Measurements from ENCODE around the gene TTYH3. TPM values are rescaled to one million over a fixed set of nuclear protein-coding genes. Genes with fewer than 3 reads are reported as not detected.

TTYH3 gene
- total RNA-seq, 1 experiment from 2014 or later, result 187 TPM

- no peak for TF ChIP-seq CTCF (IDR thresholded peaks at IDR 0.05; ENCODE audit: unreplicated experiment)
- no peaks in the 10 kb centered on the region for H3K27me3 Mint-ChIP-seq (ENCODE audit: unreplicated experiment)
- no TSS peak for BruUV-seq (replicated peaks)
- H3K27ac Mint-ChIP-seq (ENCODE audit: unreplicated experiment), result peak overlapping the region; percentile 27
- CTCF ChIA-PET, result interaction anchor here (0.6 to 1.1 kb wide), 2 partner anchors 202 to 208 kb away, joined by 4 to 7 read pairs; no protein-coding TSS in a partner anchor
- DNase-seq, result no peak
- H3K4me3 Mint-ChIP-seq (ENCODE audit: low read depth, unreplicated experiment), result no peak overlapping the region
- intact Hi-C loops (cut with micrococcal nuclease; ENCODE audit: unreplicated experiment), result no loop called here
- H3K9me3 Mint-ChIP-seq (ENCODE audit: low read depth, unreplicated experiment), result no peaks in the 10 kb centered on the region
- H3K4me1 Mint-ChIP-seq (ENCODE audit: low read depth, unreplicated experiment), result no peaks in the 10 kb centered on the region
- peaks cover 44% of the 10 kb centered on the region for H3K36me3 Mint-ChIP-seq (ENCODE audit: insufficient read depth, unreplicated experiment)
Observed at GRCh38 chr7:2658941-2659340, 27.2 kb downstream of the TTYH3 start.

GRCh38 chr7:2659556-2660358 lies 28.0 kb downstream of the TTYH3 start:
- no peak overlapping the region for H3K4me3 Mint-ChIP-seq (ENCODE audit: low read depth, unreplicated experiment)
- CTCF ChIA-PET, result interaction anchor here (0.6 to 1.1 kb wide), 3 partner anchors 11 to 208 kb away, joined by 4 to 7 read pairs (median 7); no protein-coding TSS in a partner anchor
- no peak for DNase-seq
- H3K27ac Mint-ChIP-seq (ENCODE audit: unreplicated experiment), result peak overlapping the region; percentile 27
- BruUV-seq (replicated peaks), result no TSS peak
- H3K27me3 Mint-ChIP-seq (ENCODE audit: unreplicated experiment), result no peaks in the 10 kb centered on the region
- no peak for TF ChIP-seq CTCF (IDR thresholded peaks at IDR 0.05; ENCODE audit: unreplicated experiment)
- no peaks in the 10 kb centered on the region for H3K9me3 Mint-ChIP-seq (ENCODE audit: low read depth, unreplicated experiment)
- intact Hi-C loops (cut with micrococcal nuclease; ENCODE audit: unreplicated experiment), result no loop called here
- H3K36me3 Mint-ChIP-seq (ENCODE audit: insufficient read depth, unreplicated experiment), result peaks cover 50% of the 10 kb centered on the region
- H3K4me1 Mint-ChIP-seq (ENCODE audit: low read depth, unreplicated experiment), result no peaks in the 10 kb centered on the region

- TF ChIP-seq CTCF (IDR thresholded peaks at IDR 0.05; ENCODE audit: unreplicated experiment), result peak; percentile 51
- Mint-ChIP-seq H3K9me3 (ENCODE audit: low read depth, unreplicated experiment) (no peaks in the 10 kb centered on the region), H3K27me3 (ENCODE audit: unreplicated experiment) (peaks cover 6% of the 10 kb centered on the region), H3K36me3 (ENCODE audit: insufficient read depth, unreplicated experiment) (peaks cover 52% of the 10 kb centered on the region), H3K27ac (ENCODE audit: unreplicated experiment) (no peak overlapping the region), H3K4me1 (ENCODE audit: low read depth, unreplicated experiment) (no peaks in the 10 kb centered on the region), H3K4me3 (ENCODE audit: low read depth, unreplicated experiment) (no peak overlapping the region)
- CTCF ChIA-PET, result interaction anchor here (0.6 to 0.7 kb wide), 3 partner anchors 12 to 1085 kb away, joined by 3 to 7 read pairs (median 4); no protein-coding TSS in a partner anchor
- intact Hi-C loops (cut with micrococcal nuclease; ENCODE audit: unreplicated experiment), result no loop called here
- DNase-seq, result no peak
- BruUV-seq (replicated peaks), result no TSS peak
Observed at GRCh38 chr7:2660359-2661095, 28.7 kb downstream of the TTYH3 start.

GRCh38 chr7:2661096-2661449 lies 29.3 kb downstream of the TTYH3 start:
- TF ChIP-seq CTCF (IDR thresholded peaks at IDR 0.05; ENCODE audit: unreplicated experiment), result peak; percentile 9
- Mint-ChIP-seq H3K4me3 (ENCODE audit: low read depth, unreplicated experiment) (no peak overlapping the region), H3K36me3 (ENCODE audit: insufficient read depth, unreplicated experiment) (peaks cover 56% of the 10 kb centered on the region), H3K27me3 (ENCODE audit: unreplicated experiment) (peaks cover 12% of the 10 kb centered on the region), H3K4me1 (ENCODE audit: low read depth, unreplicated experiment) (no peaks in the 10 kb centered on the region), H3K27ac (ENCODE audit: unreplicated experiment) (no peak overlapping the region), H3K9me3 (ENCODE audit: low read depth, unreplicated experiment) (no peaks in the 10 kb centered on the region)
- CTCF ChIA-PET, result no interaction called here
- BruUV-seq (replicated peaks), result no TSS peak
- intact Hi-C loops (cut with micrococcal nuclease; ENCODE audit: unreplicated experiment), result no loop called here
- no peak for DNase-seq

Data from Calu3 (cell line).